RWPE2 (cell line): Measurements from ENCODE around the gene UBE2R2.
"Not testable (repeated sequence)": the region's sequence is repeated elsewhere in the genome, so short reads cannot be mapped to it uniquely, and the experiment has no call there.

Experiments used
- ATAC-seq: fragments of 200-7000 bp; cut with Tn5 transposase; 3 replicates; pipeline ENCODE4 v1.9.1; 2021; ENCODE audit warnings: low read depth
- DNase-seq: peaks from one replicate; pipeline ENCODE4 v3.0.0-alpha.2; 2020; ENCODE audit warnings: low spot score
- H3K27ac ChIP-seq: fragments of 450-650 bp; 2 replicates; pipeline ENCODE4 v1.5.1; 2017; ENCODE audit warnings: mild to moderate bottlenecking; ENCODE audit not compliant: poor library complexity, severe bottlenecking
- H3K27me3 ChIP-seq: fragments of 250-450 bp; sonication (Bioruptor Pico); 2 replicates; pipeline ENCODE4 v1.5.1; 2021; ENCODE audit warnings: mild to moderate bottlenecking, moderate library complexity; ENCODE audit not compliant: insufficient read depth, poor library complexity, severe bottlenecking
- H3K36me3 ChIP-seq: fragments of 250-450 bp; sonication (Bioruptor Pico); 2 replicates; pipeline ENCODE4 v1.5.1; 2020; ENCODE audit warnings: low read depth, mild to moderate bottlenecking, moderate library complexity
- H3K4me1 ChIP-seq: fragments of 250-450 bp; sonication (Bioruptor Pico); 2 replicates; pipeline ENCODE4 v1.5.1; 2021; ENCODE audit warnings: mild to moderate bottlenecking, moderate library complexity; ENCODE audit not compliant: insufficient read depth, poor library complexity, severe bottlenecking
- H3K4me3 ChIP-seq: fragments of 250-450 bp; sonication (Bioruptor Pico); 2 replicates; pipeline ENCODE4 v1.5.1; 2021; ENCODE audit warnings: mild to moderate bottlenecking, moderate library complexity; ENCODE audit not compliant: severe bottlenecking
- H3K9me3 ChIP-seq: fragments of 250-450 bp; sonication (Bioruptor Pico); 2 replicates; pipeline ENCODE4 v1.5.1; 2021; ENCODE audit warnings: mild to moderate bottlenecking, moderate library complexity; ENCODE audit not compliant: severe bottlenecking
- TF ChIP-seq, protein P1 (sequence below): fragments of 450-650 bp; IDR thresholded peaks from one replicate; pipeline ENCODE4 v1.5.1; 2017; ENCODE audit warnings: mild to moderate bottlenecking, moderate library complexity; ENCODE audit not compliant: poor library complexity, severe bottlenecking

UBE2R2 gene

DNA sequence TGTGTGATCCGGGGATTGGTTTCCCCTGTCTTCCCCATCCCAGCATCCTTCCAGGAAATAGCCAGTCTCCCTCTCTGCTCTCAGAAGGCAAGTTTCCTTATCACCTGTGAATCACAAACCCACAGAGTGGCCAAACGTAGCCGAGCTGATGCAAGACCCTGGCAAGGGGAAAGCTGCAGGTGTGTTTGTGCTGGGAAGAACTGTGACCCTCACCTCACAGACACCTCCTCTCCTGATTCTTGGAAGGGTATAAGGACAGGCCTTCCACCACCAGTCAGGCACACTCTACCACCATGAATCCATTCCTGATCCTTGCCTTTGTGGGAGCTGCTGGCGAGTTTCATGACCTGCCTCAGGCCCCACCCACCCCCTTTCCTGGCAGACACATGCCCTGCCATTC lies 21.7 kb upstream of the UBE2R2 start, which contains the start of gene PRSS3:
Gene PRSS3, plus strand, starts transcription at position 281 of the 400 bp plus-strand sequence. Its CDS starts 13 bp downstream, at position 294.
- Histone ChIP-seq H3K9me3 (no peaks in the 10 kb centered on the region), H3K4me1 (peaks cover 8% of the 10 kb centered on the region), H3K27me3 (no peaks in the 10 kb centered on the region), H3K27ac (no peak within 1 kb of the TSS), H3K36me3 (peaks cover 19% of the 10 kb centered on the region), H3K4me3 (no peak within 1 kb of the TSS)
- DNase-seq (no peak), ATAC-seq (peak; percentile 43; the same call in 2 of the 3 replicates)
- TF ChIP-seq, protein P1, sequence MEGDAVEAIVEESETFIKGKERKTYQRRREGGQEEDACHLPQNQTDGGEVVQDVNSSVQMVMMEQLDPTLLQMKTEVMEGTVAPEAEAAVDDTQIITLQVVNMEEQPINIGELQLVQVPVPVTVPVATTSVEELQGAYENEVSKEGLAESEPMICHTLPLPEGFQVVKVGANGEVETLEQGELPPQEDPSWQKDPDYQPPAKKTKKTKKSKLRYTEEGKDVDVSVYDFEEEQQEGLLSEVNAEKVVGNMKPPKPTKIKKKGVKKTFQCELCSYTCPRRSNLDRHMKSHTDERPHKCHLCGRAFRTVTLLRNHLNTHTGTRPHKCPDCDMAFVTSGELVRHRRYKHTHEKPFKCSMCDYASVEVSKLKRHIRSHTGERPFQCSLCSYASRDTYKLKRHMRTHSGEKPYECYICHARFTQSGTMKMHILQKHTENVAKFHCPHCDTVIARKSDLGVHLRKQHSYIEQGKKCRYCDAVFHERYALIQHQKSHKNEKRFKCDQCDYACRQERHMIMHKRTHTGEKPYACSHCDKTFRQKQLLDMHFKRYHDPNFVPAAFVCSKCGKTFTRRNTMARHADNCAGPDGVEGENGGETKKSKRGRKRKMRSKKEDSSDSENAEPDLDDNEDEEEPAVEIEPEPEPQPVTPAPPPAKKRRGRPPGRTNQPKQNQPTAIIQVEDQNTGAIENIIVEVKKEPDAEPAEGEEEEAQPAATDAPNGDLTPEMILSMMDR, result no peak

DNA sequence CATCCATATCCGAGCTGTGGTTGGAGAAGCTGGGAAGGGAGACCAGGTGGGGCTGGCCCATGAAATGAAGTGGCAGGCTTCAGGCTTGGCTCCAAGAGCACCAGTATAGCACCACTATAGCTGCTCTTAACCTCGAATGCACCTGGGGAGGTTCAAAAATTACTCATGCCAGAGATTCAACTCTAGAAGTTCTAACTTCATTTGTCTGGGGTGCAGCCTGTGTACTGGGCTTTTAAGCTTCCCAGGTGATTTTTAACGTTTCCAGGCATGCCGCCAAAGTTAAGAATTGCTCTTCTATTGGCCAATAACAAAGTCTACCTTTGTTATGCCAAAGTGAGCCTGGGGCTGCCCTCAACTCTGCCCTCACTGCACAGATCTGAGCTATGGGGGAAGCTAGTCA lies 21.1 kb upstream of the UBE2R2 start:
- Histone ChIP-seq H3K27me3 (no peaks in the 10 kb centered on the region), H3K9me3 (no peaks in the 10 kb centered on the region), H3K36me3 (peaks cover 19% of the 10 kb centered on the region), H3K4me3 (no peak overlapping the region), H3K4me1 (peaks cover 4% of the 10 kb centered on the region), H3K27ac (no peak overlapping the region)
- ATAC-seq, result no peak
- no peak for DNase-seq
- TF ChIP-seq, protein P1, result no peak

DNA sequence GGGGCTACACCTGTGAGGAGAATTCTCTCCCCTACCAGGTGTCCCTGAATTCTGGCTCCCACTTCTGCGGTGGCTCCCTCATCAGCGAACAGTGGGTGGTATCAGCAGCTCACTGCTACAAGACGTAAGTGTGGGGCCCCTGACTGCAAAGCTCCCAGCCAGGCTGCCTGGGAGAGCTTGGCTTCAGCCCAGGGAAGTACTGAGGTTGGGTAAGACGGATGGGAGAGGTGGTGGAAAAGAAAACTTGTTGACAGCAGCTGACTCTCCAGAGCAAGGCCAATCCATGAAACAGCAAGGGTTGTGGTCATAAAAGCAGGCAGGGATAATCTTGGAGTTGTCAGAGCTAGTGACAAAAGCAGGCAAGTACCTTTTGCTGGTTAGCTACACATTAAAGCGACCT lies 20.3 kb upstream of the UBE2R2 start:
- peaks cover 19% of the 10 kb centered on the region for H3K36me3 ChIP-seq
- ATAC-seq, H3K27ac ChIP-seq, DNase-seq, H3K27me3 ChIP-seq, H3K9me3 ChIP-seq, H3K4me1 ChIP-seq, H3K4me3 ChIP-seq: not testable (repeated sequence)

DNA sequence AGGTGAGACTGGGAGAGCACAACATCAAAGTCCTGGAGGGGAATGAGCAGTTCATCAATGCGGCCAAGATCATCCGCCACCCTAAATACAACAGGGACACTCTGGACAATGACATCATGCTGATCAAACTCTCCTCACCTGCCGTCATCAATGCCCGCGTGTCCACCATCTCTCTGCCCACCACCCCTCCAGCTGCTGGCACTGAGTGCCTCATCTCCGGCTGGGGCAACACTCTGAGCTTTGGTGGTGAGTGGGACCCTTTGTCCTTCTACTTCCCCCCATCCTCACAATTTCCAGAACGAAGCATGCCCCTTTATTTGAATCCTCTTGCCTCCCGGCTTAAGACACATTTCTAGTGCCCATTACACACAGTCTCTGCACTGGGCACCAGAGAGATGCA lies 19.1 kb upstream of the UBE2R2 start:
- H3K4me3 ChIP-seq, result no peak overlapping the region
- no peaks in the 10 kb centered on the region for H3K27me3 ChIP-seq
- peaks cover 15% of the 10 kb centered on the region for H3K36me3 ChIP-seq
- TF ChIP-seq, protein P1, result no peak
- ATAC-seq (no peak), DNase-seq (no peak)
- no peak overlapping the region for H3K27ac ChIP-seq
- H3K4me1 ChIP-seq, result peaks cover 4% of the 10 kb centered on the region
- H3K9me3 ChIP-seq, result no peaks in the 10 kb centered on the region

DNA sequence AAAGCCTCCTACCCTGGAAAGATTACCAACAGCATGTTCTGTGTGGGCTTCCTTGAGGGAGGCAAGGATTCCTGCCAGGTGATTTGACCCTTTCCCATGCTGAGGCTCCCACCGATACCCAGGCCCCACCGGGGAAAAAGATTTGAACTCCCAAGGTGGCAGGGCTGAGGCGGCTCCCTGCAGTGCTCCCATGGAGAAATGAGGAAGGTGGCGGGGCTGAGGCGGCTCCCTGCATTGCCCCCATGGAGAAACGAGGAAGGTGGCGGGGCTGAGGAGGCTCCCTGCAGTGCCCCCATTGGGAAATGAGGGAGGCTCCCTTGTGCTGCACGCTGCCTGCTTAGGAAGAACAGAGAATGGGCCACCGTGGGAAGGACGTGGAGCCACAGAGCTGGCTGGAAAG lies 18.4 kb upstream of the UBE2R2 start:
- DNase-seq (no peak), ATAC-seq (no peak)
- TF ChIP-seq, protein P1, result no peak
- Histone ChIP-seq H3K27ac (no peak overlapping the region), H3K4me3 (no peak overlapping the region), H3K4me1 (peaks cover 4% of the 10 kb centered on the region), H3K9me3 (no peaks in the 10 kb centered on the region), H3K27me3 (no peaks in the 10 kb centered on the region), H3K36me3 (peaks cover 14% of the 10 kb centered on the region)
